Measurements from ENCODE around the gene IL1F10. TPM values are rescaled to one million over a fixed set of nuclear protein-coding genes. Genes with fewer than 3 reads are reported as not detected.

Gene IL1F10
- total RNA-seq, 4 donors from 2014 or later: 0.53 TPM; not detected in 3

- no peak for DNase-seq
- H3K36me3 ChIP-seq: no peaks in the 10 kb centered on the region
- H3K9me3 ChIP-seq: no peaks in the 10 kb centered on the region
- no peak for TF ChIP-seq CTCF (IDR thresholded peaks at IDR 0.05)
- TF ChIP-seq POLR2A (IDR thresholded peaks at IDR 0.05): no peak
- 64 to 81% methylated on average over 2 of the region's 2 CpGs for WGBS, 2 donors
- H3K4me3 ChIP-seq: no peak overlapping the region
- intact Hi-C loops (cut with DNase I): no loop called here
- no peaks in the 10 kb centered on the region for H3K4me1 ChIP-seq
- no peak overlapping the region for H3K27ac ChIP-seq
- peaks cover 0 to 64% (median 0%) of the 10 kb centered on the region in 4 donors for H3K27me3 ChIP-seq
These were observed 40.1 kb upstream of the IL1F10 start for GRCh38 chr2:113027691-113028090.

GRCh38 chr2:113028112-113028511 is 39.7 kb upstream of the IL1F10 start:
- no peak for DNase-seq
- Histone ChIP-seq H3K36me3 (no peaks in the 10 kb centered on the region), H3K27ac (no peak overlapping the region), H3K9me3 (no peaks in the 10 kb centered on the region), H3K4me1 (no peaks in the 10 kb centered on the region), H3K4me3 (no peak overlapping the region), H3K27me3 (peaks cover 0 to 62% (median 0%) of the 10 kb centered on the region in 4 donors)
- intact Hi-C loops (cut with DNase I): no loop called here
- WGBS, 2 donors: 5 to 6% methylated on average over 1 of the region's 1 CpG
- TF ChIP-seq CTCF (IDR thresholded peaks at IDR 0.05): no peak

- intact Hi-C loops (cut with DNase I): no loop called here
- Histone ChIP-seq H3K4me1 (no peaks in the 10 kb centered on the region), H3K4me3 (no peak overlapping the region), H3K36me3 (no peaks in the 10 kb centered on the region), H3K9me3 (no peaks in the 10 kb centered on the region), H3K27me3 (peaks cover 0 to 32% (median 0%) of the 10 kb centered on the region in 4 donors), H3K27ac (peak overlapping the region in 1 of 4 donors; percentile 47)
- WGBS, 2 donors: 63 to 91% methylated on average over 1 of the region's 1 CpG
- no peak for DNase-seq
- TF ChIP-seq CTCF (IDR thresholded peaks at IDR 0.05): no peak
- no peak for TF ChIP-seq POLR2A (IDR thresholded peaks at IDR 0.05)
These were observed 35.0 kb upstream of the IL1F10 start for GRCh38 chr2:113032737-113033136.

- H3K36me3 ChIP-seq: no peaks in the 10 kb centered on the region
- 52 to 60% methylated on average over 3 of the region's 3 CpGs for WGBS, 2 donors
- intact Hi-C loops (cut with DNase I): no loop called here
- no peak for DNase-seq
- no peaks in the 10 kb centered on the region for H3K4me1 ChIP-seq
- peaks cover 0 to 19% (median 0%) of the 10 kb centered on the region in 4 donors for H3K27me3 ChIP-seq
- H3K9me3 ChIP-seq: no peaks in the 10 kb centered on the region
- no peak overlapping the region for H3K27ac ChIP-seq
- TF ChIP-seq CTCF (IDR thresholded peaks at IDR 0.05) (no peak), POLR2A (IDR thresholded peaks at IDR 0.05) (no peak)
- H3K4me3 ChIP-seq: no peak overlapping the region
These were observed 33.8 kb upstream of the IL1F10 start for GRCh38 chr2:113034016-113034415.

- Histone ChIP-seq H3K27ac (no peak overlapping the region), H3K9me3 (no peaks in the 10 kb centered on the region), H3K4me1 (no peaks in the 10 kb centered on the region), H3K27me3 (no peaks in the 10 kb centered on the region), H3K4me3 (no peak overlapping the region), H3K36me3 (no peaks in the 10 kb centered on the region)
- TF ChIP-seq CTCF (IDR thresholded peaks at IDR 0.05) (no peak), POLR2A (IDR thresholded peaks at IDR 0.05) (no peak)
- 79 to 90% methylated on average over 5 to 9 of the region's 9 CpGs for WGBS, 2 donors
- intact Hi-C loops (cut with DNase I): no loop called here
- DNase-seq: no peak
These were observed 31.0 kb upstream of the IL1F10 start for GRCh38 chr2:113036763-113037162.

Measured in esophagus squamous epithelium (tissue), 5 donors.